PC-3 (cell line): ENCODE data around the gene DCAF5.

ENCODE experiments used
- EZH2 ChIP-seq: fragments of 300-600 bp; sonication (generic); IDR thresholded peaks from one replicate; pipeline ENCODE4 v1.6.1; 2017; ENCODE audit warnings: antibody characterized with exemption, mild to moderate bottlenecking, low read length; ENCODE audit not compliant: unreplicated experiment
- TF ChIP-seq, protein P1 (sequence below): fragments of 300-600 bp; sonication (generic); conservative IDR thresholded peaks from 2 replicates; pipeline ENCODE4 v1.5.1; 2017; ENCODE audit warnings: antibody characterized with exemption, low read depth, mild to moderate bottlenecking, low read length

GRCh38 chr14:69132513-69133181 lies 20.3 kb downstream of the DCAF5 start:
- TF ChIP-seq, protein P1, sequence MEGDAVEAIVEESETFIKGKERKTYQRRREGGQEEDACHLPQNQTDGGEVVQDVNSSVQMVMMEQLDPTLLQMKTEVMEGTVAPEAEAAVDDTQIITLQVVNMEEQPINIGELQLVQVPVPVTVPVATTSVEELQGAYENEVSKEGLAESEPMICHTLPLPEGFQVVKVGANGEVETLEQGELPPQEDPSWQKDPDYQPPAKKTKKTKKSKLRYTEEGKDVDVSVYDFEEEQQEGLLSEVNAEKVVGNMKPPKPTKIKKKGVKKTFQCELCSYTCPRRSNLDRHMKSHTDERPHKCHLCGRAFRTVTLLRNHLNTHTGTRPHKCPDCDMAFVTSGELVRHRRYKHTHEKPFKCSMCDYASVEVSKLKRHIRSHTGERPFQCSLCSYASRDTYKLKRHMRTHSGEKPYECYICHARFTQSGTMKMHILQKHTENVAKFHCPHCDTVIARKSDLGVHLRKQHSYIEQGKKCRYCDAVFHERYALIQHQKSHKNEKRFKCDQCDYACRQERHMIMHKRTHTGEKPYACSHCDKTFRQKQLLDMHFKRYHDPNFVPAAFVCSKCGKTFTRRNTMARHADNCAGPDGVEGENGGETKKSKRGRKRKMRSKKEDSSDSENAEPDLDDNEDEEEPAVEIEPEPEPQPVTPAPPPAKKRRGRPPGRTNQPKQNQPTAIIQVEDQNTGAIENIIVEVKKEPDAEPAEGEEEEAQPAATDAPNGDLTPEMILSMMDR: no peak
- no peak for TF ChIP-seq EZH2
